Chondrocyte (in vitro differentiated cells): ENCODE measurements around the gene GALP. TPM values are rescaled to one million over a fixed set of nuclear protein-coding genes. Genes with fewer than 3 reads are reported as not detected.
"Not testable (repeated sequence)": the region's sequence is repeated elsewhere in the genome, so short reads cannot be mapped to it uniquely, and the experiment has no call there.

ENCODE experiments used
- DNase-seq: peaks from one replicate; pipeline ENCODE4 v3.0.0; 2021; ENCODE audit warnings: mixed read lengths, low spot score
- H3K27ac Mint-ChIP-seq: one replicate; pipeline ENCODE4 v1.8.0; 2021; ENCODE audit warnings: mild to moderate bottlenecking, moderate library complexity, mixed read lengths; ENCODE audit not compliant: unreplicated experiment
- H3K27me3 Mint-ChIP-seq: 2 replicates; pipeline ENCODE4 v1.8.0; 2021; ENCODE audit warnings: low read depth, mixed read lengths
- H3K36me3 Mint-ChIP-seq: 2 replicates; pipeline ENCODE4 v1.8.0; 2021; ENCODE audit warnings: low read depth, mixed read lengths
- H3K4me1 Mint-ChIP-seq: 2 replicates; pipeline ENCODE4 v1.8.0; 2021; ENCODE audit warnings: low read depth, mild to moderate bottlenecking, mixed read lengths
- H3K4me3 Mint-ChIP-seq: one replicate; pipeline ENCODE4 v1.8.0; 2021; ENCODE audit warnings: mild to moderate bottlenecking, moderate library complexity, mixed read lengths; ENCODE audit not compliant: unreplicated experiment
- H3K9me3 Mint-ChIP-seq: 2 replicates; pipeline ENCODE4 v1.8.0; 2021; ENCODE audit warnings: low read depth, mixed read lengths
- total RNA-seq: library from RNA; stranded (reverse); gene quantifications from 3 replicates; pipeline ENCODE4 v1.2.1, GENCODE V29; 2021
- TF ChIP-seq, protein P1 (sequence below): fragments of 200-600 bp; sonication (generic); IDR thresholded peaks from 2 replicates; pipeline ENCODE4 v1.5.0; 2021; ENCODE audit warnings: antibody characterized with exemption, mild to moderate bottlenecking, moderate library complexity

Gene GALP
- total RNA-seq, 1 donor from 2014 or later = not detected

DNA sequence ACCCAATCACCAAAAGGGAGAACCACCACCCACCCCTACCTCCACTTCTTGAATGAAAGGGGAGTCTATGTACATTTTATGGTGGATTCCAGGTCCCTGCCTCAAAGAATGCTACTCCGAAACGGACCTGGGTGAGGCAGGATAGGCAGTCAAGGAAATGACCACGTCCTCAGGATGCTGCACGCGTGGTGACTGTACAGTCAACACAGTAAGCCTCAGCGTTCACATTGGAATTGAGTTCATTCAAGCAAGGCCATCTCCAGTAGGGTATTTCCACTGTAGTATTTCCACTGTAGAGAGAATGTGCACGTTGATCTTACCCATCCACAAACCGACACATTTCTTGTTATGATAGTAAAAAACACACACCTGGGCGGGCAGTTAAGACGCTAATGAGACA, 43.2 kb downstream of the GALP start:
- no peak for DNase-seq
- Mint-ChIP-seq H3K27ac (no peak overlapping the region), H3K9me3 (peaks cover 35% of the 10 kb centered on the region), H3K27me3 (no peaks in the 10 kb centered on the region), H3K4me3 (no peak overlapping the region), H3K4me1 (no peaks in the 10 kb centered on the region), H3K36me3 (peaks cover 5% of the 10 kb centered on the region)
- TF ChIP-seq, protein P1, sequence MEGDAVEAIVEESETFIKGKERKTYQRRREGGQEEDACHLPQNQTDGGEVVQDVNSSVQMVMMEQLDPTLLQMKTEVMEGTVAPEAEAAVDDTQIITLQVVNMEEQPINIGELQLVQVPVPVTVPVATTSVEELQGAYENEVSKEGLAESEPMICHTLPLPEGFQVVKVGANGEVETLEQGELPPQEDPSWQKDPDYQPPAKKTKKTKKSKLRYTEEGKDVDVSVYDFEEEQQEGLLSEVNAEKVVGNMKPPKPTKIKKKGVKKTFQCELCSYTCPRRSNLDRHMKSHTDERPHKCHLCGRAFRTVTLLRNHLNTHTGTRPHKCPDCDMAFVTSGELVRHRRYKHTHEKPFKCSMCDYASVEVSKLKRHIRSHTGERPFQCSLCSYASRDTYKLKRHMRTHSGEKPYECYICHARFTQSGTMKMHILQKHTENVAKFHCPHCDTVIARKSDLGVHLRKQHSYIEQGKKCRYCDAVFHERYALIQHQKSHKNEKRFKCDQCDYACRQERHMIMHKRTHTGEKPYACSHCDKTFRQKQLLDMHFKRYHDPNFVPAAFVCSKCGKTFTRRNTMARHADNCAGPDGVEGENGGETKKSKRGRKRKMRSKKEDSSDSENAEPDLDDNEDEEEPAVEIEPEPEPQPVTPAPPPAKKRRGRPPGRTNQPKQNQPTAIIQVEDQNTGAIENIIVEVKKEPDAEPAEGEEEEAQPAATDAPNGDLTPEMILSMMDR = no peak

DNA sequence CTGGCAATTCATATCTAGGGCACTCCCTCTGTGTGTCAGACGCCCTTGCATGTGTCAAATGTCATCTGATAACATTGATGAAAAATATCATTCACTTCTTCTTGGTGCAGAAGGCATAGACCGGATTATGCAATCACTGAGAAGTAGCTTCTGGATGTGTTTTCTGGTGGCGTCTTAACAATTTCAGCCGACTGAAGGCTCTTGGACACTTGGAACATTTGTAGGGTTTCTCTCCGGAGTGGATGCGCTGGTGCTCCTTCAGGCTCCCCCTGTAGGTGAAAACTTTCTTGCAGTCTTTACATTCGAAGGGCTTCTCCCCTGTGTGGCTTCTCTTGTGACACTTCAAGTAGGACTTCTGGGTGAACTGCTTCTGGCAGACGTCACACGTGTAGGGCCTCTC, 45.6 kb downstream of the GALP start:
- not testable (repeated sequence) for DNase-seq, H3K4me3 Mint-ChIP-seq, H3K36me3 Mint-ChIP-seq, H3K4me1 Mint-ChIP-seq, H3K27ac Mint-ChIP-seq, H3K27me3 Mint-ChIP-seq
- peaks cover 22% of the 10 kb centered on the region for H3K9me3 Mint-ChIP-seq

DNA sequence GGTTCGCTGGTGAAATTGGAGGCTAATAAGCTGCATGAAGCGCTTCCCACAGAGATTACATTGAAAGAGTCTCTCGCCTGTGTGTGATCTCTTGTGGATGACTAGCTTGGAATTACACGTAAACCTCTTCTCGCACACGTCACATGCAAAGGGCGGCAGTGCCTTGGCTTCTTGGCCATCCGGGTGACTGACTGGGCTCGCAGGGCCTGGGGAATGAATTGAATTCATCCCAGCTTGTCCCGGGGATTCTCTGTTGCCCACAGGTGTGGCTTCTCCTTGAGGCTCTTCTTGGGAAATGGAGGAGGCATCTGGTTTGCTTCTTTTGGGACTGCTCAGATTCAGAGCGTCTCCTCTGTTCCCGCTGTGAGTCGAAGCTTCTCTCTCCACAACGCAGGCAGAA, 46.0 kb downstream of the GALP start:
- peaks cover 5% of the 10 kb centered on the region for H3K36me3 Mint-ChIP-seq
- peaks cover 22% of the 10 kb centered on the region for H3K9me3 Mint-ChIP-seq
- no peaks in the 10 kb centered on the region for H3K4me1 Mint-ChIP-seq
- no peak for DNase-seq
- no peak overlapping the region for H3K27ac Mint-ChIP-seq
- TF ChIP-seq, protein P1 = peak; percentile 3
- no peaks in the 10 kb centered on the region for H3K27me3 Mint-ChIP-seq
- no peak overlapping the region for H3K4me3 Mint-ChIP-seq

DNA sequence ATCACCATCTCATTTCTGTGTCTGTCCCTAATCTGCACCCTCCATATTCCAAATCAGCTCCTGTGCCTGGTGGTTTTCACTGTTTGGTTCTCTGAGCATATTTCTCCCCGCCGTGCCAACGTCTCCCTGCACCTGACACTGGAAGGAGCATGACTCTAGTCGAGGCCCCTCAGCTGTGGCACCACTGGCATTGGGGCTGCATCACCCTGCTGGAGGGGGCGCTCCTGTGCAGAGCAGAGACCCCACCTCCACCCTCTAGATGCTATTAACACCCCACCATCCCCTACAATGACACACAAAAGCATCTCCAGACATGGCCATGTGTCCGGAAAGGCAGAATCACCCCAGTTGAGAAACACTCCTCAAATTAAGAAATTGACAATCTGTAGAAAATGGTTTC, 47.1 kb downstream of the GALP start:
- Mint-ChIP-seq H3K9me3 (peaks cover 22% of the 10 kb centered on the region), H3K4me1 (no peaks in the 10 kb centered on the region), H3K27ac (no peak overlapping the region), H3K36me3 (peaks cover 5% of the 10 kb centered on the region), H3K4me3 (no peak overlapping the region), H3K27me3 (no peaks in the 10 kb centered on the region)
- TF ChIP-seq, protein P1 = no peak
- DNase-seq = no peak

DNA sequence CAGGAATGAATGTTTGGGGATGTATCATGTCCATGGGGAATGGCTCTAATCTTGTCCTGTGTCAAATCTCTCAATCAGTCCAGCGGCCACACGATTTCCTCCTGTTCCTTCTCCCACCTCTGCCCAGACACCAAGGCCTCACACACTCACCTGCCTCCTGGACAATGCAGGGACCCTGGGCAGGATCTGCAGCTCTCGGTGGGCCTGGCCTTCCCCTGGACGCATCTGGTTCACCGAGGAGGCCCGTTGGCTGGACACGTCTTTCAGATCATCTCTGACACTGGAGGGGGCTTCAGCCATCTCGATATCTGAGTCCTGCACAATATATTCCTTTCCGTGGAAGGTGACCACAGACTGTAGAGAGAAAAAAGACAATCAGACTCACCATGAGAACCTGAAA, 47.7 kb downstream of the GALP start:
- no peak overlapping the region for H3K27ac Mint-ChIP-seq
- H3K36me3 Mint-ChIP-seq = peaks cover 5% of the 10 kb centered on the region
- no peak for DNase-seq
- H3K4me1 Mint-ChIP-seq = no peaks in the 10 kb centered on the region
- peaks cover 20% of the 10 kb centered on the region for H3K9me3 Mint-ChIP-seq
- H3K4me3 Mint-ChIP-seq = no peak overlapping the region
- H3K27me3 Mint-ChIP-seq = no peaks in the 10 kb centered on the region
- TF ChIP-seq, protein P1 = no peak

Other genes starting within 250 kb of the GALP start
- gene NLRP13, start 243.7 kb upstream of the GALP start, total RNA-seq = not detected in 3 replicates
- gene NLRP8, start 228.2 kb upstream of the GALP start, total RNA-seq = not detected in 3 replicates
- not detected in 3 replicates for gene NLRP5, start 189.2 kb upstream of the GALP start, total RNA-seq
- gene ZNF787, start 54.7 kb upstream of the GALP start, total RNA-seq = 22.4 to 26.6 TPM (median 26.5 TPM) in 3 replicates
- 30.4 to 33.1 TPM (median 31.5 TPM) in 3 replicates for gene ZNF444, start 34.7 kb upstream of the GALP start, total RNA-seq
- gene ZSCAN5B, start 21.8 kb downstream of the GALP start, total RNA-seq = not detected in 3 replicates
- gene ZSCAN5C, start 26.3 kb downstream of the GALP start, total RNA-seq = not detected in 3 replicates
- gene EDDM13, start 96.7 kb downstream of the GALP start, total RNA-seq = not detected in 3 replicates
- 1.5 to 9.9 TPM (median 3.8 TPM) in 3 replicates for gene ZSCAN5A, start 138.8 kb downstream of the GALP start, total RNA-seq
- gene ZNF582, start 217.5 kb downstream of the GALP start, total RNA-seq = 1.6 to 4.1 TPM (median 2.3 TPM) in 3 replicates
- 3.7 to 8.6 TPM (median 4.4 TPM) in 3 replicates for gene ZNF583, start 228.3 kb downstream of the GALP start, total RNA-seq